Measurements from ENCODE around the gene RSRP1. TPM values are rescaled to one million over a fixed set of nuclear protein-coding genes. Genes with fewer than 3 reads are reported as not detected.
"Not testable (repeated sequence)": the region's sequence is repeated elsewhere in the genome, so short reads cannot be mapped to it uniquely, and the experiment has no call there.

The RSRP1 gene, protein sequence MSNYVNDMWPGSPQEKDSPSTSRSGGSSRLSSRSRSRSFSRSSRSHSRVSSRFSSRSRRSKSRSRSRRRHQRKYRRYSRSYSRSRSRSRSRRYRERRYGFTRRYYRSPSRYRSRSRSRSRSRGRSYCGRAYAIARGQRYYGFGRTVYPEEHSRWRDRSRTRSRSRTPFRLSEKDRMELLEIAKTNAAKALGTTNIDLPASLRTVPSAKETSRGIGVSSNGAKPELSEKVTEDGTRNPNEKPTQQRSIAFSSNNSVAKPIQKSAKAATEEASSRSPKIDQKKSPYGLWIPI
- 100 to 1,000 TPM in 1 of 10 donors, 10 to 100 TPM in 9; 39.9 to 111 (median 58.1) TPM for polyA plus RNA-seq (ENCODE audit: insufficient read length in 10 of 10)
- long read RNA-seq, donor 1, partial matches to known transcripts = 0 of 4 reads
- long read RNA-seq, donor 1, other reads (novel, unspliced or antisense) = 0 of 4 reads
- long read RNA-seq, donor 2, transcript RSRP1-207 (4 exons, 2,941 nt) = major isoform, 5 of 8 reads
- long read RNA-seq, donor 2, partial matches to known transcripts = 0 of 8 reads
- long read RNA-seq, donor 2, other reads (novel, unspliced or antisense) = 0 of 8 reads
- long read RNA-seq, donor 3 = 0 reads
- long read RNA-seq, donor 4, partial matches to known transcripts = 0 of 4 reads
- long read RNA-seq, donor 4, other reads (novel, unspliced or antisense) = 0 of 4 reads
- long read RNA-seq, donor 5, partial matches to known transcripts = 6 of 12 reads
- long read RNA-seq, donor 5, other reads (novel, unspliced or antisense) = 0 of 12 reads
- long read RNA-seq, donor 6, partial matches to known transcripts = 0 of 8 reads
- long read RNA-seq, donor 6, other reads (novel, unspliced or antisense) = 0 of 8 reads
- long read RNA-seq, donor 7, partial matches to known transcripts = 5 of 15 reads
- long read RNA-seq, donor 7, other reads (novel, unspliced or antisense) = 0 of 15 reads
- long read RNA-seq, donor 8, partial matches to known transcripts = 0 of 3 reads
- long read RNA-seq, donor 8, other reads (novel, unspliced or antisense) = 0 of 3 reads
- long read RNA-seq, donor 9, partial matches to known transcripts = 0 of 2 reads
- long read RNA-seq, donor 9, other reads (novel, unspliced or antisense) = 0 of 2 reads

DNA sequence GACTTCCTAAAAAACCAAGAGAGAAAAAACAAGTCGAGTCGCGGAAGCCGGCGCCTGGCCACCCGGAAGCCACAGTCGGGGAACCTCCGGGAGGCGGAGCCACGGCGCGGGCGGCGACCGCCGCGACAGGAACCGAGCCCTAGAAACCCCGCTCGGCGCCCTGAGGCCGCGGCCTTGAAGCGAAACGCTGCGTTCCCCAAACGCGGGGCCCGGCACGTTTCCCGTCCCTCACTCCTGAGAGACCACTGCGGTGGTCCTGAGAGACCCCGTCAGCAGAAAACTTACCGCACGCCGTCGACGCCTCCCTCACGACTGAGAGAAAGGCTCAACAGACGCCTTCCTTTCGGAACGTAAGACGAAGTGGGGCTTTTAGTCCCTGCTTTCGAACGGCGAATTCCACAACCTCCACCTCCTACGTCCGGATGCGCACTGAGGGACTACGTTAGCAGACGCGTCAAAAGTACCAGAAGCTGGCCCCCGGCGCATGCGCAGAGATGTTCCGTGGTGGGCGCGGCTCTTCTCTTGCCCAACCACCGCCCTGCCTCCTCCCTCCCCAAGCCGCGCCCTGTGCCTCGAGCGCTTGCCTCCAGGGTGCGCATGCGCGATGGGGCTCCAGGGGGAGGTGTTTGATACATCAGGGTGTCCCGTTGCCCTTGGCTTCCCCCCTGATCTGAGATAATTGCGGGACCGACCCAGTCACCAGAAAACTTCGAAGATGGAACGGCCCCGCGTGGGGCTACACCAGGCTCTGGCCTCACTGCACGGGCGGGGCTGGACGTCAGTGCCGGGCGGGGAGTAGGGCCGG is at the start of gene RSRP1:
Gene RSRP1 (minus strand): TSS at position 431 of the 805 bp plus-strand sequence. CDS start 491 bp downstream, outside the sequence.
- peak; percentile 99 for DNase-seq

DNA sequence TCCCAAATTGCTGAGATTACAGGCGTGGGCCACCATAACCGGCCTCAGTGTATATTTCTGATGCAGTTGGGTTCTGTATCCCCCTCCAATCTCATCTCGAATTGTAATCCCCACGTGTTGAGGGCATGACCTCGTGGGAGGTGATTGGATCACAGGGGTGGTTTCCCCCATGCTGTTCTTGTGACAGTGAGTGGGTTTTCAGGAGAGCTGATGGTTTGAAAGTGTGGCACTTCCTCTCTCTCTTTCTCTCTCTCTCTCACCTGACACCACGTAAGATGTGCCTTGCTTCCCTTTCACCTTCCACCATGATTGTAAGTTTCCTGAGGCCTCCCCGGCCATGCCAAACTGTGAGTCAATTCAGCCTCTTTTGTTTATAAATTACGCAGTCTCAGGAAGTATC is 49.2 kb upstream of the RSRP1 start:
- not testable (repeated sequence) for DNase-seq

DNA sequence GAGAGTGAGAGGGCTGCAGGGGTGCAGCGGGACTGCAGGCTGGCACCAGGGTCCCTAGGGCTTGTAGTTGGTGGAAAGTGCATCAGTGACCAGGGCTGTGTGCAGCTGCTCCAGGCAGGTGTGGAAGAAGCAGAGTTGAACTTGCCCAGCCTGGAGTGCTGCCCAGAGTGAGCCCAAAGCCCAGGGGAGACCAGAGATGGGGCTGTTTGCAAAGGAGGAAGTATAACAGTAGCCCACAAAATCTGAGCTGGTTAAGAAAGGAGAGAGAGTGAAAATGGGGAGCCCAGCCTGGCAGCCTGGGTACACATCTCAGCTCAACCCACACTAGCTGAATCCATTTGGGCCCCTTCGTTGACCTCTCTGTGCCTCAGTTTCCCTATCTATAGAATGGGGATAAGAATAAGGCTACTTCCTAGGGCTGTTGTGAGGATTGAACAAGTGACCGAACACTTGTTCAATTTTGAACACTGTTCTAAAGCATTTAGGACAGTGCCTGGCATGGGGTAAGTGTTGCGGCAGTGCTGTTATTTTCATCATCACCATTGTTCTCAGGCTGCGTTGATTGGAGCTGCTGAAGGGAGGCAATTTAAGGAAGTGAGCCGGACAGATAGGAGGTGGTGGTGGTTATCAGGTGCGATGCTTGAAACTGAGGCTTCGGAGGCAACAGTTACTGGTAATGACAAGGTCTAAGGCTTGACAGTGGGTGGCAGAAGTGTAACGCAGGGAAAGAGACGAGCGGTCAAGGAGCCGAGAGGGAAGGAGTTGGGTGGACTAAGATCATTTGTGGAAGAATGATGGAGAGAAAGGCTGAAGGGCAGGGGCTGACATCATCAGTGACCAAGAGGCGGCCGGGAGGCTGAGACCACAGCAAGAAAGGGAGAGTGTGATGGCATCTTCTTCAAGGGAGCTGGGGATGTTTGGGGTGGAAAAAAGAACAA is 47.9 kb upstream of the RSRP1 start:
- not testable (repeated sequence) for DNase-seq

DNA sequence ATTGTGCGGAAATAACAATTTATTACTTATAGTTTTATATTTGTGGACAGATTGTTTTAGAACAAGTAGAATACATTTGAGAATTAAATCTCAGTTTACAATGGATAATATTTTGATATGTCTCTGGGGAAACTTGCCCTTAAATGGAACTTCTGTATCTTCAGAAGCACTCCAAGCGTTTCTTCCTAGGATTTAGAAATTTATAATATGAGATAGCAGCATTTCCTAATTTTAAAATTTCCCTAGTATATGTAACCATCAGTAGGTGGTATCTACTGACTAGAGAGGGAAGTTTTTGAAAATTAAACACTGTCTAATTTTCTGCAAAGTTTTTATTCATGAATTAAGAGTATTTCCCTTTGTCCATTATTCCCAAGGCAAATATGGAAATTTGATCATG is 46.2 kb upstream of the RSRP1 start:
- not testable (repeated sequence) for DNase-seq

DNA sequence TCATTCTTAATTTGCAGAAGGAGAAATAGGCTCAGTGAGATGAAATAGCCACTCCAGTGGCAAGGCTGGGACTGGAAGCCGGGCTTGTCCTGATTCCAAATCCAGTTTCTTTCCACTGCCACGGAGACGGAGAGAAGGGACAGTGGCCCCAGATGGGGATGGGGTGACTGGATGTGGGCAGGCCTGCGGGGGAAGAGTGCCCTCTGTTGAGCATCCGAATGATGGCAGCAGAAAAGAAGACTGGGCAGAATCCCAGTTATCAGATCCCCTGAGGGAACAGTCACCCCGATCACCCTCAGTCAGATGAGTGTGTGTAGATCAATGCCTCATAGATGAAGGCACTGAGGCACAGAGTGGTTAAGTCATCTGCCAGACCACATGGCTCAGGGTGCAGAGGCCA is 42.8 kb upstream of the RSRP1 start:
- not testable (repeated sequence) for DNase-seq

DNA sequence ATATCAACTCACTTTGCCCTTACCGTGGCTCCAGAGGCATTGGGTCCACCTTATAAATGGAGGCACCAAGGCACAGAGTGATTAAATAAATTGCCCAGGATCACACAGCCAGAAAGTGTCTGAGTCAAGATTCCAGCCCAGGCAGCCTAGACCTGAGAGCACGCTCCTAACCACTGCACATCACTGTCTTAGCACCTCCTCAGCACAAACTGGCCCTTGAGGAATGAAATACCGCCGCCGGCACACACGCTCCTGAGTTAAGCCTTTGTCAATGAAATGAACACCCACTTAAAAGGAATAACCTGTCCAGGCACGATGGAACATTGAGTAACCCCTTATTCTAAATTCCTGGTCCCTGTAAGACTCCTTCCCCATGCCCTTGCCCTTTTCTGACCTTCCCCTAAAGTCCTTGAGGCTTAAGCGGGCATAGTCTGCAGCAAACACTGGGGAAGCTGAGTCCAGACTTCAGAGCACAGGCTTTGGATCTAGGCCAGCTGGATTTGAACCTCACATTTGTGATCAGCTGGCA is 41.4 kb upstream of the RSRP1 start:
- not testable (repeated sequence) for DNase-seq

DNA sequence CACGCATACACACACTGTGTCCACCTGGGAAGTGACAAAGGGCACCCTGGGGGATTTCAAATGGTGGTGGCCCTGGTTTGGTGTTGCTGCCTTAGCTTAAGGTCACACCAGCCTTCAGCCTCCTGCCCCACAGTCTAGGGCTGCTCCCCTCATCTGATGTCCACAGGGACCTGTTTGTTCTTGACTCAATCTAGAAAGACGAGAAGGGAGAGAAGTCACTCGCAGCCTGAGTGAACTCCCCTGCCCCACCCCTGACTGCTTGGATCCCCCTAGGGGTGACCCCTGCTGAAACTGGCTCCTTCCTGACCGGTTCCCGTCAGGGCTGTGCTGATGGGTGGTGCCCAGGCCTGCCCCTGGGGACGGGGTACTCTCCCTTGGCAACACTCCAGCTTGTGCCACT is 39.9 kb upstream of the RSRP1 start:
- not testable (repeated sequence) for DNase-seq

DNA sequence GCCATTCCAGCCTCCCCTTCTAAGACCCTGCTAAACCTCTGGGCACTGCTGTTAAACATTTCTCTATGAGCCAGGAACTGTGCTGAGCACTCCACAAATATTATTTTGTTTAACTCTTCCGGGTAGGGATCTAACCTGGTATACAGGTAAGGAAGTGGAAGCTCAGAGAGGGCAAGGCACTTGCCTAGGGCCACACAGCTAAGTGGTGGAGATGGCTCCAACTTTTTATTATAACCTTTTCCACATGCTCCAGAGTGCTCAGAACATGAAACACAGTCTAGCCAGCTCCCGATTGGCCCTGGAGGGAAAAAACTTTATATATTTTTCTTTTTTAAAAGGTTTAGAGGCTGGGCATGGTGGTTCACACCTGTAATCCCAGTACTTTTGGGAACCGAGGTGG is 38.6 kb upstream of the RSRP1 start:
- DNase-seq = not testable (repeated sequence)

DNA sequence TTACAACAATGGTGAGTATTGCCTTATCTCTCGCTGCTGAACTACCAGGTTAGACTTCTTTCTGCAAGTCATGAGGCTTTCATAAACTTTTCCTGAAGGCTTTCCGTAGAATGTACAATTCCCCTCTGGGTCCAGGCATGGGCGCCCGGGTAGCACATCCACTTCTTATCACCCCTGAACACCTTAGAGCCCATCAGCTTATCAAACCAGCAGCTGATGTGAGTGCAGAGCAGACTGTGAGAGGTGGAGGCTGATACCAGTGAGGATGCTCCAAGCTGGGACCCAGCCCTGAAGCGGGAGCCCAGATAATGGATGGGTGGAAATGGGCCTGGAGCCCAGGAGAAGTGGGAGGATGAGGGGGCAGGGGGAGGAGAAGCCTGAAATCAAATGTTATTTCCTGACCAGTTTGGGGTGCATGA is 32.4 kb upstream of the RSRP1 start:
- DNase-seq = not testable (repeated sequence)

DNA sequence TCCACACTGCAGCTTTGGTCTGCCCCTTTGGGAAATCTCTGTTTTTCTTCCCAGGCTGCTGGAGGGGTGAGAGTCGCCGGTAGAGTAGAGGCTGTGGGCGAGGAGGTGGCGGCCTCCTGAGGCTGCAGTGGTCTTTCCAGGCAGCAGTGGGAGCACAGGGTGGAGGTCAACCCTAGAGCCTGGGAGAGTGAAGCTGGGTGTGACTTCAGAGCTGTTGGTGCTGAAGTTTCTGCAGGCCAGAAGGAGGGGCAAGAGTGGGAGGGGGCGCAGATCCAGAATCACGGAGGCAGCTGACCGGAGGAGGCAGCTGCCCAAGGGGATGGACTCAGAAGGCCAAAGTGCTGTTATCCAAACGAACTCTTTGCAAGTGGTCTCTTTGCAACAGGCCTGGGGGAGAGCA is 31.5 kb upstream of the RSRP1 start:
- not testable (repeated sequence) for DNase-seq

DNA sequence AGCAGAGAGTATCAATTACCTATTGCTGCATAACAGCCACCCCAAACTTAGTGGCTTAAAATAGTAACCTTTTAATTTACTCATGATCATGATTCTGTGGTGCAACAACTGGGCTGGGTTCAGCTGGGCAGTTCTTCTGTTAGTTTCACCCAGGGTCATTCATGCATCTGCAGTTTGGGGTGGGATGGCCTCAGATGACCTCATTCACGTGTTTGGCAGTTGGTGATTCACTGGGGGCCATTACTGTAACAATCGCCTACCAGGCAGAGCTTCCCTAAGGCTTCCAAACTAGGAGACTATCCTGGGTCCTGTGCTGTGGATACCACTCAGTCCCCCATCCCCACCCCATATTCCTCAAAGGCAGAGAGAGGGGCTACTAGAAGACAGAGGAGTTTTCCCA is 31.1 kb upstream of the RSRP1 start:
- DNase-seq = not testable (repeated sequence)

DNA sequence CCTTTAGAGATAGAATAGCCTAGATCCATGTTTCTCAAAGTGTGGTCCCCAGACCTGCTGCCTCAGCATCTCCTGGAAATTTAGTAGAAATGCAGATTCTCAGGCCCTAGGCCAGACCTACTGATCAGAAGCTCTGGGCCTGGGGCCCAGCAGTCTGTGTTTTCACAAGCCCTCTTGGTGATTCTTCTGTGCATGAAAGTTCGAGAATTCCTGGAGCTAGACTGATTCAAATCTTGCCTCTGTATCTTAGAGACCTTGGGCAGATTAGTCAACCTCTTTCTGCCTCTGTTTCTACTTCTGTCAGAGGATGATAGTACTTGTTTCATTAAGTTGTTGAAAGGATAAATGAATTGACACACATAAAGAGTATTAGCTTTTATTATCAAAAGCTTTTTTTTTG is 30.0 kb upstream of the RSRP1 start:
- DNase-seq = not testable (repeated sequence)

DNA sequence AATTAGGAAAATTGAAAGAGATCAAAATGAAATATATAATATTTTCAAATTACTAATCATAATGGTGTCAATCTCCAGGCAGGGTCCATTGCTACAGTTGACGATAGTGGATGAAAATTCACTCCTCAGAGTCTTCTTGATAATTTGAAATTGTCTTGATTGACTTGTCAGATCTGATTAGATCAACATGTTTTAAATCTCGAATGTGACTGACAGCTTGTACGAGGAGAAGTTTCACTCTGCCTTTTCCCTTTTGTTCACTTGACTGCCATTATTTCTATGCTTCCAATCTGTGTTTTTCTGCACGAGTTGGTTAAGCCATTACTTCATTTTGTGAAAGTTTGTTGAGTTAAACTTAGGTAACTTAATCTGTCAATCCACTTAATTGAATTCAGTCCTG is 28.4 kb upstream of the RSRP1 start:
- DNase-seq = not testable (repeated sequence)

DNA sequence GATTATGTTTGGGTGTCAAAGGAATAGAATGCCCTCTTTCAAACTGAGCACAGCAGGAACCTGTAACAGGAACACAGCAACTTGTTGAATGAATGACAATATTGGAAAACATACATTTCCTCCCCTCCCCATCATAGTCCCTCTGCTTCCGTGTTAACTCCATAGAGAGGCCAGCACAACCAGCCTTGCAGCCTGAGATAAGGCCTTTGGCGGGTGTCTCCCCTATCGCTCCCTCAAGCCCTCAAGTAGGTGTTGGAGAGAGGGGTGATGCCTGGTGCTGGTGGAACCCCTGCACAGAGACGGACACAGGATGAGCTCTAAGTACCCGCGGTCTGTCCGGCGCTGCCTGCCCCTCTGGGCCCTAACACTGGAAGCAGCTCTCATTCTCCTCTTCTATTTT is 25.0 kb upstream of the RSRP1 start, which contains the start of gene RHD:
Gene RHD (plus strand): TSS at position 272 of the 400 bp plus-strand sequence. CDS start 39 bp downstream, at position 311.
- not testable (repeated sequence) for DNase-seq

DNA sequence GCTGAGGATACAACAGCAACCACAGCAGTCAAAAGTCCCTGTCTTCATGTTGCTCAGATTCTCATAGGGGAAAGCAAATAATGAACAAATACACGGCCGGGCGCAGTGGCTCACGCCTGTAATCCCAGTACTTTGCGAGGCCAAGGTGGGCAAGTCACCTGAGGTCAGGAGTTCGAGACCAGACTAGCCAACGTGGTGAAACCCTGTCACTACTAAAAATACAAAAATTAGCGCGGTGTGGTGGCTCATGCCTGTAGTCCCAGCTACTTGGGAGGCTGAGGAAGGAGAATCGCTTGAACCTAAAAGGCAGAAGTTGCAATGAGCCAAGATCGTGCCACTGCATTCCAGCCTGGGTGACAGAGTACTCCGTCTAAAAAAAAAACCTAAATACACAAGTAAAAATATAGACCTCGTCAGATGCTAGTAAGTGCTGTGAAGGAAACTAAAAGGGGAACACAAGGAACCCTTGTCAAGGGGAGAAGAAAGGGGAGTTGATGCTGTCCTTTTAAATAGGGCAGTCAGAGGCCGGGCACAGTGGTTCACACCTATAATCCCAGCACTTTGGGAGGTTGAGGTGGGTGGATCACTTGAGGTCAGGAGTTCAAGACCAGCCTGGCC is 21.0 kb upstream of the RSRP1 start:
- not testable (repeated sequence) for DNase-seq

DNA sequence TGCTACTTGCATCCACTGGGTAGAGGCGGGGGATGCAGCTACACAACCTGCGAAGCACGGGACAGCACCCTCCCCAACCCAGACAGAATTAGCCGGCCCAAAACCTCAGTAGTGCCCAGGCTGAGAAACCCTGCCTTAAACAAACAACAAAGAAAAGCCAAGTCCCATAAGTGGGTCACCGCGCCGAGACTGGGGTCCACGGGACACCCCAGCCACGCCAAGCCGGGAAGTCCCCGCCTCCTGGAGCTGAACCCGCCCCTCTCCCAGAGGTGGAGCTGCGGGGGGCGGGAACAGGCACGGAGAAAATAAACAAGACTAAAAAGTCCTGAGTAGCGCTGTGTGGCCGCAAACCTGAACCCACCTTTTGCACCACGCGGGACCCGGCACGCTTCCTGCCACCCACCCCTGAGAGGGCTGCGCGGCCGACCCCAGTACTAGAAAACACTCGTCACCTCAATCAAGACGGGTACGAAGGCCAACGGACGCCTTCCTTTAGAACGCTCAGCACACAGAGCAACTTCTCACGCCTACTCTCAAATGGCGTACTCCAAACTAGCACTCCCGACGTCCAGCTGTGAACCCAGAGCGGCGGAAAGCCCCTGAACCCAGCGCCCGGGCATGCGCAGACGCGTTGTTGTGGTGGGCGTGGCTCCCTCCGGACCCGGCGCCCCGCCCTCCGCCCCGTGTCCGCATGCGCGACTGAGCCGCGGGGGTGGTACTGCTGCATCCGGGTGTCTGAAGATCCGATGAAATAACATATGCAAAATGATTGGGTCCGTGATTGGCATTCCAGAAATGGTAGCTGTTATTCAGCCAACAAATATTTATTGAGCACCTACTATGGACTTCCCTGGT is 20.3 kb upstream of the RSRP1 start:
- DNase-seq = peak in 2 of 3 donors; percentile 59 to 72

DNA sequence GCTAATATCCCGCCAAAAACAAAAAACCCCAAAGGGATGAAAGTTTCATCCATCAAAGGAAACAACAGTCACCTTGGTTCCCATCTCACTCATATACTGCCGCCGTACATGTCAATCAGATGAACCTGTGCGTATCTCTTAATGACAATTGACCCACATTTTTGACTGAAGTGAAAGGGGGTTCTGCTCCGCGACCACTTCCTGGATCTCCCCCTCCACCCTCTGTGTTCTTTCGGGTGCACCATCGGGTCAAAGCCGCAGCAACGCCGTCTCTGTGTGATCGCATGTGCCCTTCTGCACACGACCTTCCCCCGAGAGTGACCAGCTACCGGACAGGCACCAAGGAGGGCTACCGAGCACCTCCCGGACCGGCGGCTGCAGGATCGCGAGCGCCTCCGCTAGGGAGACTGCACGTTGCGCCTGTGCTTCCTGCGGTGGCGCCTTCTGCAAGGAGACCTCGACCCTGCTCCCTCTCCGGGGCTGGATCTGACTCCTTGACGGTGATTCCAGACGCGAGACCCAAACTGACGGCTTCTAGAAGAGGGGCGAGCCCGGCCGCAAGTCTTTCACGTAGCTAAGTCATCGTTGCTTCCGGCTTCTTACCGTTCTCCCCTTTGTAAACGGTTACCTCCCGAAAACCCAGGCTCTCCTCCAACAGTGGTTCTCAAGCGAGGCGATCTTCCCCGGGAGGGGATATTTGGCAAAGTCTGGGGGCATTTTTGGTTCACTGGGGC is 19.5 kb upstream of the RSRP1 start:
- DNase-seq = not testable (repeated sequence)

Measured in muscle of back (tissue), 13 donors.